ENCODE measurements around the gene CTIF. TPM values are rescaled to one million over a fixed set of nuclear protein-coding genes. Genes with fewer than 3 reads are reported as not detected.

CTIF gene
- total RNA-seq, 1 donor = 65.9 TPM

DNA sequence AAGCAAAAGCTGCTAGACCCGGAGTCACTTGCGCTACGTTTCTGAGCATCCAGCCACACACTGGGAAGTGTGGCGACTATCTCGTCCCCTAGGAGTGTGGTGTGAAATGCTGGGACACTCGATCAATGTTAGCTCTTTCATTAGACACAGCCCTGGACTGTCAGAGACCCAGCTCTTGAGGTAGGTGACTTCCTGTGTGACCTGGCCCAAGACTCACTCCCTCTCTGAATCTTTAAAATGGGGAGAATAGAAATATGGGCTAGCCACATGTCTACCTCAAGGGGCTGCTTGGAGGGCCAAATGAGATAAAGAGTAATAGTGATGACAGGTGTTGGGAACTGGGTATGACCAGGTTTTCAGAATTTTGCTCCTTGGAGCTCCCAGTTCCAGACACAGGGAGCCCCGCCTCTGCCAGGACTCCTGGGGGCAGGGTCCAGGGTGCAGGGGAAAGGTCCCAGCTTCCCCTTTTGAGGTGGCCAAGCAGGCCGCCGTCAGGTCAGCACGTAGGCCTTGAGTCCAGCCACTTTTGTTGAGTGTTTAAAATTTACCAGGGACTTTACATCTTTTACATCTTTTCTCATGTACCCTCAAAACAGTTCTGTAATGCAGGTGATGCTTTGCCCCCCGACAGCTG is 36.0 kb downstream of the CTIF start:
- no peak overlapping the region for H3K4me2 ChIP-seq (ENCODE audit: insufficient read depth, low read length)
- TF ChIP-seq, protein P1, sequence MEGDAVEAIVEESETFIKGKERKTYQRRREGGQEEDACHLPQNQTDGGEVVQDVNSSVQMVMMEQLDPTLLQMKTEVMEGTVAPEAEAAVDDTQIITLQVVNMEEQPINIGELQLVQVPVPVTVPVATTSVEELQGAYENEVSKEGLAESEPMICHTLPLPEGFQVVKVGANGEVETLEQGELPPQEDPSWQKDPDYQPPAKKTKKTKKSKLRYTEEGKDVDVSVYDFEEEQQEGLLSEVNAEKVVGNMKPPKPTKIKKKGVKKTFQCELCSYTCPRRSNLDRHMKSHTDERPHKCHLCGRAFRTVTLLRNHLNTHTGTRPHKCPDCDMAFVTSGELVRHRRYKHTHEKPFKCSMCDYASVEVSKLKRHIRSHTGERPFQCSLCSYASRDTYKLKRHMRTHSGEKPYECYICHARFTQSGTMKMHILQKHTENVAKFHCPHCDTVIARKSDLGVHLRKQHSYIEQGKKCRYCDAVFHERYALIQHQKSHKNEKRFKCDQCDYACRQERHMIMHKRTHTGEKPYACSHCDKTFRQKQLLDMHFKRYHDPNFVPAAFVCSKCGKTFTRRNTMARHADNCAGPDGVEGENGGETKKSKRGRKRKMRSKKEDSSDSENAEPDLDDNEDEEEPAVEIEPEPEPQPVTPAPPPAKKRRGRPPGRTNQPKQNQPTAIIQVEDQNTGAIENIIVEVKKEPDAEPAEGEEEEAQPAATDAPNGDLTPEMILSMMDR (IDR thresholded peaks at IDR 0.05; ENCODE audit: extremely low read depth, low read depth, low read length) = no peak
- no peak overlapping the region for H3K27ac ChIP-seq (ENCODE audit: low read depth, low read length)
- no peaks in the 10 kb centered on the region for H3K9me3 ChIP-seq (ENCODE audit: low read depth, low read length)
- peaks cover 97% of the 10 kb centered on the region for H4K20me1 ChIP-seq (ENCODE audit: insufficient read depth, low read length)
- no peaks in the 10 kb centered on the region for H3K27me3 ChIP-seq (ENCODE audit: insufficient read depth, low read length)
- H3K36me3 ChIP-seq (ENCODE audit: insufficient read depth, low read length) = peaks cover 6% of the 10 kb centered on the region
- H3K4me1 ChIP-seq (ENCODE audit: insufficient read depth, low read length) = peaks cover 25% of the 10 kb centered on the region
- peaks cover 94% of the 10 kb centered on the region for H3K79me2 ChIP-seq (ENCODE audit: insufficient read depth, low read length)
- H3K4me3 ChIP-seq (ENCODE audit: insufficient read depth, low read length) = no peak overlapping the region
- peak; percentile 54 for DNase-seq (ENCODE audit: insufficient read length, low spot score, missing footprints)
- no peak overlapping the region for H2AFZ ChIP-seq (ENCODE audit: low read length)

DNA sequence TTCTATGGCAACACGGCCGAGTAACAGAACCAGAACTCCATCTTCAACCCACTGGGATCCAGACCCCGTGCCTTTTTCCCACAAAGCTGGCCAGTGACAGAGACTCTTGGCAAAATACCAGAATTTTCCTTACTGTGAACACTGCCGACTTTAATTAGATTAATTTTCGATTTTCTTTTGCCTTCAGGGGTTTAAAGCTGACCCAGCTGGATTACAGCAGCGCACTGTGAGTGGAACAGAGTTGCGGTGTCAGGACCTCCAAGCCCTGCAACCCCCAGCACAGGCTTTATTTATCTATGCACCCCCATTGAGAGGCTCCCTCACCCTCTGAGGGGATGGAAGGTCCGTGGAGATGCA is 36.4 kb downstream of the CTIF start:
- Histone ChIP-seq H3K27ac (ENCODE audit: low read depth, low read length) (no peak overlapping the region), H3K4me1 (ENCODE audit: insufficient read depth, low read length) (peaks cover 25% of the 10 kb centered on the region), H2AFZ (ENCODE audit: low read length) (no peak overlapping the region), H4K20me1 (ENCODE audit: insufficient read depth, low read length) (peaks cover 97% of the 10 kb centered on the region), H3K27me3 (ENCODE audit: insufficient read depth, low read length) (no peaks in the 10 kb centered on the region), H3K79me2 (ENCODE audit: insufficient read depth, low read length) (peaks cover 94% of the 10 kb centered on the region), H3K4me3 (ENCODE audit: insufficient read depth, low read length) (no peak overlapping the region), H3K36me3 (ENCODE audit: insufficient read depth, low read length) (peaks cover 6% of the 10 kb centered on the region), H3K9me3 (ENCODE audit: low read depth, low read length) (no peaks in the 10 kb centered on the region), H3K4me2 (ENCODE audit: insufficient read depth, low read length) (peak overlapping the region; percentile 3)
- TF ChIP-seq, protein P1 (IDR thresholded peaks at IDR 0.05; ENCODE audit: extremely low read depth, low read depth, low read length) = no peak
- DNase-seq (ENCODE audit: insufficient read length, low spot score, missing footprints) = no peak

DNA sequence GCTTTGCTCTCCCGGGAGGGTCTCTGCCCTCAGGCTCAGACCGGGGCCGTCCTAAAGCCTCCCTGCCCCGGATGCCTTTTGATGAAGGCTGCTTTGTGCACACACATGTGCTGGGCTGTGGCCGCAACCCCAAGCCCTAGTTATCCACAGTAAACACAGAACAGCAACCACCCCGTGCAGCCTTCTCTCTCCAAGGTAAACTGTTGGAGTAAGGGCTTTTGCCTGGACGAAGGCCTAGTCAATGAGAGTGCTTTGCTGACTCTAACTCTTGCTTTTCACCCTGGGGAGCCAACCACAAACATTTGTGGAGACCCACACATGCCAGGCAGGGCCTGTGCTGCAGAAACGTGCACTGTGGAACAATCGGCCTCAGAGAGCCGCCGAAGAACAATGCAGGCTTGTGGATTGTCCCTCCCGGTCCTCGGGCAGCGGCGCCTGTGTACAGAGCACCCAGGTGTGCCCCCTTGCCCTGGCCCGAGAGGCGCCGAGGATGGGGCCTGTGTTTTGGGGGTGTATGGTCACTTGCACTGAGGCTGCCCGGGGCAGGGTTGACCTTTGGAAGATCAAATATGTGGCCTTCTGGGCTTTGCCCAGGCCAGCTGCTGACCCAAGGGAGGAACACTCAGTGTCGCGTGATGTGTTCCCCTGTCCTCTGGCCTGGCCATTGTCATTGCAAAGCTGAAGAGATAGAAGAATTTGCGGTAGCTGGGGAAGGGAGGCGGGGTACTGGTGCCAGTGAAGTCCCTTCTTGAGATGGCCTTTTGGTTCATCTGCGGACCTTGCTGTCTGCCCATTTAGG is 37.0 kb downstream of the CTIF start:
- Histone ChIP-seq H3K4me2 (ENCODE audit: insufficient read depth, low read length) (peak overlapping the region; percentile 3), H3K27me3 (ENCODE audit: insufficient read depth, low read length) (no peaks in the 10 kb centered on the region), H4K20me1 (ENCODE audit: insufficient read depth, low read length) (peaks cover 97% of the 10 kb centered on the region), H3K79me2 (ENCODE audit: insufficient read depth, low read length) (peaks cover 94% of the 10 kb centered on the region), H3K27ac (ENCODE audit: low read depth, low read length) (no peak overlapping the region), H3K4me1 (ENCODE audit: insufficient read depth, low read length) (peaks cover 25% of the 10 kb centered on the region), H3K36me3 (ENCODE audit: insufficient read depth, low read length) (peaks cover 6% of the 10 kb centered on the region), H3K9me3 (ENCODE audit: low read depth, low read length) (no peaks in the 10 kb centered on the region), H3K4me3 (ENCODE audit: insufficient read depth, low read length) (no peak overlapping the region), H2AFZ (ENCODE audit: low read length) (no peak overlapping the region)
- TF ChIP-seq, protein P1 (IDR thresholded peaks at IDR 0.05; ENCODE audit: extremely low read depth, low read depth, low read length) = no peak
- DNase-seq (ENCODE audit: insufficient read length, low spot score, missing footprints) = no peak

DNA sequence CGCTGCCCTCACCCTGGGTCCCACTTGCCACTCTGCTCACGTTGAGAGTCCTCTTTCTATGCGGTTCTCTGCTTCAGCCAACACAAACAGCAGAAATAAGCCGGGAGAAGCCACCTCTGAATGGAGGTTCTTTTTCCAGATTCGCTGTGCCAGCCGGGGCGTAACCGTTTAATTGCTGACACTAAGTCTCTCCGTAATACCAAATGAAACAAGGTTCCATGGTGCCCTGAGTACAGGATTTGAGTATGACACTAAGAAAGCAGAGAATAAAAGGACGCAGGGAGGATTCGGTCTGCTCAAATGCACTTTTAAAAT is 37.6 kb downstream of the CTIF start:
- Histone ChIP-seq H3K9me3 (ENCODE audit: low read depth, low read length) (no peaks in the 10 kb centered on the region), H3K27ac (ENCODE audit: low read depth, low read length) (no peak overlapping the region), H2AFZ (ENCODE audit: low read length) (no peak overlapping the region), H3K36me3 (ENCODE audit: insufficient read depth, low read length) (peaks cover 6% of the 10 kb centered on the region), H4K20me1 (ENCODE audit: insufficient read depth, low read length) (peaks cover 98% of the 10 kb centered on the region), H3K27me3 (ENCODE audit: insufficient read depth, low read length) (no peaks in the 10 kb centered on the region), H3K4me1 (ENCODE audit: insufficient read depth, low read length) (peaks cover 25% of the 10 kb centered on the region), H3K4me3 (ENCODE audit: insufficient read depth, low read length) (no peak overlapping the region), H3K4me2 (ENCODE audit: insufficient read depth, low read length) (no peak overlapping the region), H3K79me2 (ENCODE audit: insufficient read depth, low read length) (peaks cover 98% of the 10 kb centered on the region)
- DNase-seq (ENCODE audit: insufficient read length, low spot score, missing footprints) = no peak
- TF ChIP-seq, protein P1 (IDR thresholded peaks at IDR 0.05; ENCODE audit: extremely low read depth, low read depth, low read length) = no peak
